Smooth muscle cell (in vitro differentiated cells): ENCODE measurements around the gene ANXA6. TPM values are rescaled to one million over a fixed set of nuclear protein-coding genes. Genes with fewer than 3 reads are reported as not detected.

Source experiments
- DNase-seq: peaks from one replicate; lab custom pipeline; 2025; ENCODE audit not compliant: unreplicated experiment; lab: John Stamatoyannopoulos, UW
- H2AFZ ChIP-seq: fragments of 200-600 bp; sonication (generic); 2 replicates; pipeline ENCODE4 v1.6.0; 2016; ENCODE audit warnings: antibody characterized with exemption, low read depth, mild to moderate bottlenecking
- H3F3A ChIP-seq: fragments of 200-600 bp; sonication (generic); 2 replicates; pipeline ENCODE4 v1.6.0; 2017; ENCODE audit warnings: antibody characterized with exemption, low read depth
- H3K27ac ChIP-seq: fragments of 200-600 bp; sonication (generic); 2 replicates; pipeline ENCODE4 v1.5.1; 2016; ENCODE audit warnings: low read depth, mild to moderate bottlenecking
- H3K27me3 ChIP-seq: fragments of 200-600 bp; sonication (generic); 2 replicates; pipeline ENCODE4 v1.6.1; 2016; ENCODE audit warnings: low read depth, mild to moderate bottlenecking
- H3K36me3 ChIP-seq: fragments of 200-600 bp; sonication (generic); 2 replicates; pipeline ENCODE4 v1.5.1; 2016; ENCODE audit warnings: low read depth
- H3K4me1 ChIP-seq: fragments of 200-600 bp; sonication (generic); 2 replicates; pipeline ENCODE4 v1.5.1; 2016; ENCODE audit warnings: low read depth
- H3K4me2 ChIP-seq: fragments of 200-600 bp; sonication (generic); 2 replicates; pipeline ENCODE4 v1.6.0; 2016; ENCODE audit warnings: mild to moderate bottlenecking
- H3K4me3 ChIP-seq: fragments of 200-600 bp; sonication (generic); 2 replicates; pipeline ENCODE4 v1.5.1; 2016; ENCODE audit warnings: mild to moderate bottlenecking
- H3K79me2 ChIP-seq: fragments of 200-600 bp; sonication (generic); 2 replicates; pipeline ENCODE4 v1.6.0; 2016; ENCODE audit warnings: low read depth, mild to moderate bottlenecking
- H3K9ac ChIP-seq: fragments of 200-600 bp; sonication (generic); 2 replicates; pipeline ENCODE4 v1.6.0; 2016; ENCODE audit warnings: low read depth
- H3K9me3 ChIP-seq: fragments of 200-600 bp; sonication (generic); replicated peaks from 2 replicates; pipeline ENCODE4 v1.5.1; 2016; ENCODE audit warnings: low read depth
- H4K20me1 ChIP-seq: fragments of 200-600 bp; sonication (generic); 2 replicates; pipeline ENCODE4 v1.6.0; 2016; ENCODE audit warnings: low read depth
- WGBS: methylation state at CpG from one replicate; pipeline ENCODE4 v1.1.7; 2016; ENCODE audit warnings: low lambda C conversion rate; 5-methylcytosine and 5-hydroxymethylcytosine counted together
- polyA plus RNA-seq: library from polyadenylated mRNA; unstranded; fragments of >200 nt; fragmentation: Nextera tagmentation; extraction: Ambion mirVana; gene quantifications from 2 replicates; pipeline ENCODE4 v1.2.1, GENCODE V29; 2016
- total RNA-seq: library from RNA; depleted of rRNA; stranded (reverse); fragments of >200 nt; gene quantifications from 2 replicates; pipeline ENCODE4 v1.2.3, GENCODE V29; 2014
- TF ChIP-seq, protein P1 (sequence below): fragments of 200-600 bp; sonication (generic); IDR thresholded peaks from 2 replicates; pipeline ENCODE4 v1.5.1; 2017; ENCODE audit warnings: borderline replicate concordance, mild to moderate bottlenecking, antibody characterized with exemption; ENCODE audit not compliant: insufficient read depth, poor library complexity, severe bottlenecking

ANXA6 gene
- total and polyA plus RNA-seq, 2 experiments from 2014 or later = 264 to 279 TPM

DNA sequence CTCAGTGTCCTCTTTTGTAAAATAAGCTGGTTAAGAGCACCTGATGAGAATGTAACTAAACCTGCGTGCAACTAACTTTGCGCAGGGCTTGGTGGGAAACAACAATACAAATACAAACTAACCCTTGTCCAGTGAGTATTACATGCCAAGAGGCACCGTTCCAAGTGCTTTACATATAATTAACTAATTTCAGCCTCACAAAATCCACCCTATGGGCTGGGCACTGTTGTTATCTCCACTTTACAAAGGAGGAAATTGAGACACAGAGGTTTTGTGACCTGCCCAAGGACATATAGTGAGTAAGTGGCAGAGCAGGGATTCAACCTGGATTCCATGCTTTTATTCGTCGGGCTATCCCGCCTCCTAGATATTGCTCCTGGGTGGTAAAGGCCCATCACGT, 50.5 kb downstream of the ANXA6 start:
- 95% methylated on average over 7 of the region's 7 CpGs for WGBS
- no peaks in the 10 kb centered on the region for H3K4me1 ChIP-seq
- H2AFZ ChIP-seq = no peak overlapping the region
- DNase-seq = no peak
- no peak overlapping the region for H3K4me2 ChIP-seq
- no peak overlapping the region for H3K4me3 ChIP-seq
- peaks cover 1% of the 10 kb centered on the region for H3K79me2 ChIP-seq
- H3K9ac ChIP-seq = no peak overlapping the region
- H4K20me1 ChIP-seq = peaks cover 27% of the 10 kb centered on the region
- no peak overlapping the region for H3K27ac ChIP-seq
- H3K9me3 ChIP-seq = no peaks in the 10 kb centered on the region
- no peaks in the 10 kb centered on the region for H3K27me3 ChIP-seq
- no peaks in the 10 kb centered on the region for H3F3A ChIP-seq
- TF ChIP-seq, protein P1, sequence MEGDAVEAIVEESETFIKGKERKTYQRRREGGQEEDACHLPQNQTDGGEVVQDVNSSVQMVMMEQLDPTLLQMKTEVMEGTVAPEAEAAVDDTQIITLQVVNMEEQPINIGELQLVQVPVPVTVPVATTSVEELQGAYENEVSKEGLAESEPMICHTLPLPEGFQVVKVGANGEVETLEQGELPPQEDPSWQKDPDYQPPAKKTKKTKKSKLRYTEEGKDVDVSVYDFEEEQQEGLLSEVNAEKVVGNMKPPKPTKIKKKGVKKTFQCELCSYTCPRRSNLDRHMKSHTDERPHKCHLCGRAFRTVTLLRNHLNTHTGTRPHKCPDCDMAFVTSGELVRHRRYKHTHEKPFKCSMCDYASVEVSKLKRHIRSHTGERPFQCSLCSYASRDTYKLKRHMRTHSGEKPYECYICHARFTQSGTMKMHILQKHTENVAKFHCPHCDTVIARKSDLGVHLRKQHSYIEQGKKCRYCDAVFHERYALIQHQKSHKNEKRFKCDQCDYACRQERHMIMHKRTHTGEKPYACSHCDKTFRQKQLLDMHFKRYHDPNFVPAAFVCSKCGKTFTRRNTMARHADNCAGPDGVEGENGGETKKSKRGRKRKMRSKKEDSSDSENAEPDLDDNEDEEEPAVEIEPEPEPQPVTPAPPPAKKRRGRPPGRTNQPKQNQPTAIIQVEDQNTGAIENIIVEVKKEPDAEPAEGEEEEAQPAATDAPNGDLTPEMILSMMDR = no peak
- peaks cover 4% of the 10 kb centered on the region for H3K36me3 ChIP-seq

- peaks cover 4% of the 10 kb centered on the region for H3K36me3 ChIP-seq
- no peaks in the 10 kb centered on the region for H3K4me1 ChIP-seq
- H3K9me3 ChIP-seq = no peaks in the 10 kb centered on the region
- no peaks in the 10 kb centered on the region for H3F3A ChIP-seq
- H3K4me2 ChIP-seq = no peak overlapping the region
- H3K27me3 ChIP-seq = no peaks in the 10 kb centered on the region
- H3K9ac ChIP-seq = no peak overlapping the region
- H2AFZ ChIP-seq = no peak overlapping the region
- H3K79me2 ChIP-seq = no peaks in the 10 kb centered on the region
- H3K27ac ChIP-seq = no peak overlapping the region
- DNase-seq = no peak
- H4K20me1 ChIP-seq = peaks cover 21% of the 10 kb centered on the region
- 91% methylated on average over 2 of the region's 2 CpGs for WGBS
- TF ChIP-seq, protein P1 = no peak
- no peak overlapping the region for H3K4me3 ChIP-seq
Observed at GRCh38 chr5:151106509-151106908, 51.1 kb downstream of the ANXA6 start.

- no peak overlapping the region for H2AFZ ChIP-seq
- 91% methylated on average over 5 of the region's 5 CpGs for WGBS
- H3K9me3 ChIP-seq = no peaks in the 10 kb centered on the region
- no peaks in the 10 kb centered on the region for H3K36me3 ChIP-seq
- no peaks in the 10 kb centered on the region for H3F3A ChIP-seq
- H3K79me2 ChIP-seq = no peaks in the 10 kb centered on the region
- H4K20me1 ChIP-seq = peaks cover 18% of the 10 kb centered on the region
- H3K27ac ChIP-seq = no peak overlapping the region
- no peaks in the 10 kb centered on the region for H3K27me3 ChIP-seq
- H3K4me2 ChIP-seq = no peak overlapping the region
- no peak overlapping the region for H3K9ac ChIP-seq
- H3K4me1 ChIP-seq = no peaks in the 10 kb centered on the region
- H3K4me3 ChIP-seq = no peak overlapping the region
- DNase-seq = no peak
- TF ChIP-seq, protein P1 = no peak
Observed at GRCh38 chr5:151106043-151106442, 51.5 kb downstream of the ANXA6 start.

GRCh38 chr5:151105561-151105960, 52.0 kb downstream of the ANXA6 start:
- no peak overlapping the region for H3K4me2 ChIP-seq
- no peaks in the 10 kb centered on the region for H3K27me3 ChIP-seq
- no peaks in the 10 kb centered on the region for H3K4me1 ChIP-seq
- no peaks in the 10 kb centered on the region for H3K36me3 ChIP-seq
- H3K9ac ChIP-seq = no peak overlapping the region
- H3K4me3 ChIP-seq = no peak overlapping the region
- no peak for DNase-seq
- 97% methylated on average over 2 of the region's 2 CpGs for WGBS
- H3F3A ChIP-seq = no peaks in the 10 kb centered on the region
- H4K20me1 ChIP-seq = peaks cover 14% of the 10 kb centered on the region
- H2AFZ ChIP-seq = no peak overlapping the region
- no peak overlapping the region for H3K27ac ChIP-seq
- no peaks in the 10 kb centered on the region for H3K79me2 ChIP-seq
- TF ChIP-seq, protein P1 = no peak
- no peaks in the 10 kb centered on the region for H3K9me3 ChIP-seq
